MV-4-11 (cell line): ENCODE measurements around the gene SPDYE8.
"Not testable (repeated sequence)": the region's sequence is repeated elsewhere in the genome, so short reads cannot be mapped to it uniquely, and the experiment has no call there.

ENCODE experiments used
- DNase-seq: peaks from one replicate; lab custom pipeline; 2025; lab: John Stamatoyannopoulos, UW

SPDYE8 gene

GRCh38 chr7:73029666-73030065, at the start of gene SPDYE8:
Gene SPDYE8, minus strand, starts transcription at chr7:73029766. Its CDS starts 1,800 bp downstream, at chr7:73027966.
- DNase-seq, result not testable (repeated sequence)

- DNase-seq, result not testable (repeated sequence)
Measured at GRCh38 chr7:73057811-73058210, 28.2 kb upstream of the SPDYE8 start, which contains the start of gene SPDYE11. Gene SPDYE11, minus strand, starts transcription at chr7:73057911. Its CDS starts 1,800 bp downstream, at chr7:73056111.

- DNase-seq, result not testable (repeated sequence)
Measured at GRCh38 chr7:73006491-73006890, 23.1 kb downstream of the SPDYE8 start.

- not testable (repeated sequence) for DNase-seq
Measured at GRCh38 chr7:73005693-73006447, 23.7 kb downstream of the SPDYE8 start.

- not testable (repeated sequence) for DNase-seq
Measured at GRCh38 chr7:73005356-73005692, 24.2 kb downstream of the SPDYE8 start.

GRCh38 chr7:72997887-72998468, 31.6 kb downstream of the SPDYE8 start:
- not testable (repeated sequence) for DNase-seq

- DNase-seq, result not testable (repeated sequence)
Measured at GRCh38 chr7:72997447-72997846, 32.1 kb downstream of the SPDYE8 start.

- DNase-seq, result not testable (repeated sequence)
Measured at GRCh38 chr7:72995484-72995883, 34.1 kb downstream of the SPDYE8 start.

- not testable (repeated sequence) for DNase-seq
Measured at GRCh38 chr7:72990146-72990913, 39.2 kb downstream of the SPDYE8 start.

GRCh38 chr7:72982084-72982483, 47.5 kb downstream of the SPDYE8 start:
- DNase-seq, result not testable (repeated sequence)

GRCh38 chr7:72980382-72980781, 49.2 kb downstream of the SPDYE8 start:
- not testable (repeated sequence) for DNase-seq

- not testable (repeated sequence) for DNase-seq
Measured at GRCh38 chr7:72976434-72976833, 53.1 kb downstream of the SPDYE8 start.

GRCh38 chr7:72975656-72976286, 53.8 kb downstream of the SPDYE8 start:
- DNase-seq, result not testable (repeated sequence)

- not testable (repeated sequence) for DNase-seq
Measured at GRCh38 chr7:72974781-72975180, 54.8 kb downstream of the SPDYE8 start.

- DNase-seq, result not testable (repeated sequence)
Measured at GRCh38 chr7:72971505-72971904, 58.1 kb downstream of the SPDYE8 start.
